ENCODE data around the gene JUNB.

- TF ChIP-seq CTCF (IDR thresholded peaks at IDR 0.05; ENCODE audit: low read depth, low read length) (no peak), EZH2phosphoT487 (IDR thresholded peaks at IDR 0.05; ENCODE audit: low read depth) (no peak)
Observed at GRCh38 chr19:12834566-12834943, 43.3 kb downstream of the JUNB start, which contains the start of gene RTBDN.
